AG04449 (cell line): ENCODE results near the gene SLITRK3.

Experiments
- CTCF ChIA-PET: fragments of 350-600 bp; formaldehyde crosslinking; extraction: SDS; loops from one replicate; lab custom pipeline; 2021; ENCODE audit warnings: antibody characterized with exemption; lab: Yijun Ruan, JAX
- POLR2A ChIA-PET: fragments of 400-600, 350-600 bp; formaldehyde crosslinking; extraction: SDS; loops from one replicate; lab custom pipeline; 2020; ENCODE audit warnings: antibody characterized with exemption, inconsistent platforms; lab: Yijun Ruan, JAX
- DNase-seq: peaks from one replicate; pipeline ENCODE4 v3.0.0-alpha.2; 2010; ENCODE audit warnings: low read depth, low spot score
- H3K4me3 ChIP-seq: 2 replicates; pipeline ENCODE4 v1.5.1; 2011; ENCODE audit warnings: low read depth, mild to moderate bottlenecking, control low read depth, low read length
- CTCF ChIP-seq: IDR thresholded peaks from one replicate; pipeline ENCODE4 v1.5.1; 2011; ENCODE audit warnings: mild to moderate bottlenecking, moderate library complexity, low read length, control low read depth, inconsistent platforms; ENCODE audit not compliant: insufficient read depth; ENCODE audit errors: missing control alignments

Gene SLITRK3

GRCh38 chr3:165201964-165202363 lies 5.8 kb upstream of the SLITRK3 start:
- TF ChIP-seq CTCF = no peak
- no peak for DNase-seq
- H3K4me3 ChIP-seq = no peak overlapping the region
- ChIA-PET POLR2A (no interaction called here), CTCF (no interaction called here)

- TF ChIP-seq CTCF = no peak
- no peak for DNase-seq
- H3K4me3 ChIP-seq = no peak overlapping the region
- ChIA-PET CTCF (no interaction called here), POLR2A (no interaction called here)
These were observed 1.3 kb upstream of the SLITRK3 start for GRCh38 chr3:165197481-165197800.

- ChIA-PET CTCF (no interaction called here), POLR2A (no interaction called here)
- no peak for DNase-seq
- TF ChIP-seq CTCF = no peak
- H3K4me3 ChIP-seq = no peak overlapping the region
These were observed 645 bp upstream of the SLITRK3 start for GRCh38 chr3:165196577-165197480.

- no peak for DNase-seq
- ChIA-PET CTCF (no interaction called here), POLR2A (no interaction called here)
- H3K4me3 ChIP-seq = no peak overlapping the region
- TF ChIP-seq CTCF = no peak
These were observed 944 bp downstream of the SLITRK3 start for GRCh38 chr3:165195241-165195639.

GRCh38 chr3:165194511-165195240 lies 1.5 kb downstream of the SLITRK3 start:
- ChIA-PET CTCF (no interaction called here), POLR2A (no interaction called here)
- no peak for DNase-seq
- H3K4me3 ChIP-seq = no peak overlapping the region
- no peak for TF ChIP-seq CTCF
